Measurements from ENCODE around the gene RNF126.
"Not testable (repeated sequence)": the region's sequence is repeated elsewhere in the genome, so short reads cannot be mapped to it uniquely, and the experiment has no call there.

The RNF126 gene

GRCh38 chr19:608155-609003, 54.6 kb downstream of the RNF126 start:
- no peak for DNase-seq

GRCh38 chr19:607301-608154, 55.5 kb downstream of the RNF126 start:
- no peak for DNase-seq

GRCh38 chr19:605061-605971, 57.7 kb downstream of the RNF126 start:
- not testable (repeated sequence) for DNase-seq

- no peak for DNase-seq
These were observed 58.7 kb downstream of the RNF126 start for GRCh38 chr19:604355-604754.

- DNase-seq, result not testable (repeated sequence)
These were observed 59.2 kb downstream of the RNF126 start for GRCh38 chr19:603779-604178.

GRCh38 chr19:603302-603639, 59.7 kb downstream of the RNF126 start:
- DNase-seq, result not testable (repeated sequence)

- no peak for DNase-seq
These were observed 60.4 kb downstream of the RNF126 start for GRCh38 chr19:602391-603301.

GRCh38 chr19:601790-602189, 61.2 kb downstream of the RNF126 start:
- no peak for DNase-seq

- DNase-seq, result no peak
These were observed 61.7 kb downstream of the RNF126 start for GRCh38 chr19:601310-601709.
